HG03103 (cell line): ENCODE results near the gene NDRG2.
A peak's percentile ranks its signal among the peaks of the same experiment; 100 is the strongest.

ENCODE experiments used
- ATAC-seq: cut with Tn5 transposase; IDR thresholded peaks from one replicate; pipeline ENCODE4 v1.9.1; 2021; ENCODE audit warnings: low read depth; ENCODE audit not compliant: unreplicated experiment

NDRG2 gene

GRCh38 chr14:21024585-21025370, at the start of gene NDRG2:
NDRG2 (minus strand) TSS chr14:21025061; CDS start chr14:21023315, 1,746 bp downstream.
- ATAC-seq = no peak

- no peak for ATAC-seq
Measured at GRCh38 chr14:21073921-21074320, 49.1 kb upstream of the NDRG2 start.

- ATAC-seq = no peak
Measured at GRCh38 chr14:21072781-21073339, 48.0 kb upstream of the NDRG2 start.

- ATAC-seq = no peak
Measured at GRCh38 chr14:21072031-21072473, 47.2 kb upstream of the NDRG2 start.

GRCh38 chr14:21071225-21072030, 46.6 kb upstream of the NDRG2 start:
- ATAC-seq = peak; percentile 66

- peak; percentile 15 for ATAC-seq
Measured at GRCh38 chr14:21070610-21071224, 45.9 kb upstream of the NDRG2 start.

GRCh38 chr14:21070083-21070609, 45.3 kb upstream of the NDRG2 start, which contains the start of gene ARHGEF40:
ARHGEF40 (plus strand) TSS chr14:21070304; CDS start chr14:21070397, 93 bp downstream.
- ATAC-seq = no peak

- ATAC-seq = no peak
Measured at GRCh38 chr14:21069388-21070082, 44.7 kb upstream of the NDRG2 start.

GRCh38 chr14:21068521-21069387, 43.9 kb upstream of the NDRG2 start:
- ATAC-seq = no peak

GRCh38 chr14:21066882-21067502, 42.1 kb upstream of the NDRG2 start:
- ATAC-seq = no peak

GRCh38 chr14:21063479-21063878, 38.6 kb upstream of the NDRG2 start:
- no peak for ATAC-seq

- no peak for ATAC-seq
Measured at GRCh38 chr14:21061347-21061668, 36.4 kb upstream of the NDRG2 start.

- no peak for ATAC-seq
Measured at GRCh38 chr14:21060614-21061346, 35.9 kb upstream of the NDRG2 start.

GRCh38 chr14:21059842-21060613, 35.2 kb upstream of the NDRG2 start:
- no peak for ATAC-seq

- no peak for ATAC-seq
Measured at GRCh38 chr14:21058903-21059302, 34.0 kb upstream of the NDRG2 start.

- no peak for ATAC-seq
Measured at GRCh38 chr14:21057803-21058675, 33.2 kb upstream of the NDRG2 start, which contains the start of gene RNASE8. RNASE8 (plus strand) TSS chr14:21057822; CDS start chr14:21057893, 71 bp downstream.
